ENCODE data around the gene GPR107.

Gene GPR107

DNA sequence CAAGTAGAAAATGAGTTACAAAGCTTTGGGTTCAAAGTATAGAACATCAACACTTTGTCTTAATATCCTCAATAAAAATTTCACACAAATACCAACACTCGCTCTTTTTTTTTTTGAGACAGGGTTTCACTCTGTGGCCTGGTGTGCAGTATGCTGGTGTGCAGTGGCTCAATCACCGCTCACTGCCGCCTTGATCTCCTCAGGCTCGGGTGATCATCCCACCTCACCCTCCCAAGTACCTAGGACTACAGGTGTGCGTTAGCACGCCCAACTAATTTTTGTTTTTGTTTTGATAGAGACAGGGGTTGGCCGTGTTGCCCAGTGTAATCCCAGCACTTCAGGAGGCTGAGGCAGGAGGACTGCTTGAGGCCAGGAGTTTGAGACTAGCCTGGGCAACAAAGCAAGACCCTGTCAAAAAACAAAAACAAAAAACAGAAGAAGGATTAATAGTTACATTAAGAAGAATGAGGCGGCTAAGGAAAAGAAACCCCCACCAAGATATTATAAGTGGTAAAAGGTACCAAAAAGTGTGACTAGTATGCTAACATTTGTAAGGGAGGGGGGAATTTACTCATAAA is 31.1 kb upstream of the GPR107 start:
- no peak overlapping the region for H3K4me3 ChIP-seq (ENCODE audit: low read depth, low read length)
- in situ Hi-C loops (cut with HindIII; ENCODE audit: low sequenced_read_pairs): loop anchor here (5.0 kb wide), 1 partner anchor 45 kb away; no protein-coding TSS in a partner anchor
- DNase-seq (ENCODE audit: low read depth): no peak
- TF ChIP-seq, protein P1, sequence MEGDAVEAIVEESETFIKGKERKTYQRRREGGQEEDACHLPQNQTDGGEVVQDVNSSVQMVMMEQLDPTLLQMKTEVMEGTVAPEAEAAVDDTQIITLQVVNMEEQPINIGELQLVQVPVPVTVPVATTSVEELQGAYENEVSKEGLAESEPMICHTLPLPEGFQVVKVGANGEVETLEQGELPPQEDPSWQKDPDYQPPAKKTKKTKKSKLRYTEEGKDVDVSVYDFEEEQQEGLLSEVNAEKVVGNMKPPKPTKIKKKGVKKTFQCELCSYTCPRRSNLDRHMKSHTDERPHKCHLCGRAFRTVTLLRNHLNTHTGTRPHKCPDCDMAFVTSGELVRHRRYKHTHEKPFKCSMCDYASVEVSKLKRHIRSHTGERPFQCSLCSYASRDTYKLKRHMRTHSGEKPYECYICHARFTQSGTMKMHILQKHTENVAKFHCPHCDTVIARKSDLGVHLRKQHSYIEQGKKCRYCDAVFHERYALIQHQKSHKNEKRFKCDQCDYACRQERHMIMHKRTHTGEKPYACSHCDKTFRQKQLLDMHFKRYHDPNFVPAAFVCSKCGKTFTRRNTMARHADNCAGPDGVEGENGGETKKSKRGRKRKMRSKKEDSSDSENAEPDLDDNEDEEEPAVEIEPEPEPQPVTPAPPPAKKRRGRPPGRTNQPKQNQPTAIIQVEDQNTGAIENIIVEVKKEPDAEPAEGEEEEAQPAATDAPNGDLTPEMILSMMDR (IDR thresholded peaks at IDR 0.05; ENCODE audit: low read depth, low read length, missing control alignments): no peak

DNA sequence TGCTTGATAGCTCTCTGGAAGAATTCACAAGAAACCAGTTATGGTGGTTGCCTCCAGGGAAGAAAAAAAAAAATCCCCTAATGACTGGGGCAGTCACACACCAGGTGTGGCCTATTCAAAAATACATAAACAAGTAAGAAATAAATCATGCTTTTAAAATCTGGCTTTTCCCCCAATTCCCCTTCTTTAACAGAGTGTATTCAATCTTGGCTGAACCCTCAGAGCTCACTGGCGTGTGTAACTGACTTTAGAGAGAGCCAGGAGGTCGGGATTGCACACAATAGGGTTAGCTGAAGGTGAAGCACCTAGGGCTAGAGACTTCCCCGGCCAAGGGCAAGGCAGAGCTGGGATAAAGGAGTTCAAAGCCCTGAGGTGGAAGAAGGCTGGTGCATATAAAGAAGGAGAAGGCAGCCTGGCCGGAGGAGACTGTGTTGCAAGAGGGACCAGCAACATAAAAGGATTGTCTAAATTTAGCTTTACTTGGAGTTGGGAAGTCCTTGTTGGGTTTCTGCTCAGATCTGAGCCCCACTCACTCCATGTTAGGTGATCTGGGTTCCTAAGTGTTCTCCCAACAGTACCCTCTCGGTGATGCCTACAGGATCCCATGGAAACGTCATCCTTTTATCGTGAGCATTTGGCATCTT is 30.4 kb upstream of the GPR107 start:
- H3K4me3 ChIP-seq (ENCODE audit: low read depth, low read length): no peak overlapping the region
- TF ChIP-seq, protein P1 (IDR thresholded peaks at IDR 0.05; ENCODE audit: low read depth, low read length, missing control alignments): no peak
- DNase-seq (ENCODE audit: low read depth): peak; percentile 27
- in situ Hi-C loops (cut with HindIII; ENCODE audit: low sequenced_read_pairs): loop anchor here (5.0 kb wide), 1 partner anchor 46 kb away; no protein-coding TSS in a partner anchor

DNA sequence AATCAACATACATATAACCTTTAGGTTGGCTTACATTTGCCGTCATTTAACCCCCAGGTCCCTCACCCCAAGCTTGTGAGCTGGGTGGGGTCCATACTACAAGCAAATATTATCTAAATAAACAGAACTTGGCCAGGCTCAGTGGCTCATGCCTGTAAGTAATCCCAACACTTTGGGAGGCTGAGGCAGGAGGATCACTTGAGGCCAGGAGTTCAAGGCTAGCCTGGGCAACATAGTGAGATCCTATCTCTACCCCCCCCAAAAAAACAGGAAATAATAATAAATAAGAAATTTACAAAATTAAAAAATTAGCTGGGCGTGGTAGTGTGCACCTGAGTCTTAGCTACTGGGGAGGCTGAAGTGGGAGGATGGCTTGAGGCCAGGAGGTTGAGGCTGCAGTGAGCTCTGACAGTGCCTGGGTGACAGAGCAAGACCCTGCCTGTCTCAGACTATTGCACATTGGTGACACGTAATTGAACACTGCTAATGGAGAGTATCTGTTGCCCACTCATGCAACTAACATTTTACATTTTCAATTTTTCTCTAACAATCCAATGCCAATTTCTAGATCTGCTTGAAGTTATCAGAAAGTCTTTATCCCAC is 29.6 kb upstream of the GPR107 start:
- no peak for DNase-seq (ENCODE audit: low read depth)
- TF ChIP-seq, protein P1 (IDR thresholded peaks at IDR 0.05; ENCODE audit: low read depth, low read length, missing control alignments): no peak
- H3K4me3 ChIP-seq (ENCODE audit: low read depth, low read length): no peak overlapping the region
- in situ Hi-C loops (cut with HindIII; ENCODE audit: low sequenced_read_pairs): loop anchor here (5.0 kb wide), 1 partner anchor 47 kb away; no protein-coding TSS in a partner anchor

DNA sequence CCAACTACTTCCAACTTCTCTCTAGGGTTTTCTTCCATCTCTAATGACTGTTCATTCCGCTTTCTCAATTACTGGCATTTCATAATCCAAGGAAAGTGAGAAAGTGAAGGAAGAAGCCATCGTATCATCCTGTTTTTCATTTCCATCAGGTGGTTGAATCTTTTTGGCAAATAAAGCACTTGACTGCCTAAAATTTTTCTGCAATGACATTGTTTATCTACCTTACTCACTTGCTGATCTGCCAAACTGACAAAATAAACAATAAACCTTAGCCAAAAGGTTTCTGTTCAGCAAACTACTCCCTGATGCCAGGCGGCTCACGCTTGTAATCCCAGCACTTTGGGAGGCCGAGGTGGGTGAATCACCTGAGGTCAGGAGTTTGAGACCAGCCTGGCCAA is 29.1 kb upstream of the GPR107 start:
- no peak overlapping the region for H3K4me3 ChIP-seq (ENCODE audit: low read depth, low read length)
- no peak for DNase-seq (ENCODE audit: low read depth)
- in situ Hi-C loops (cut with HindIII; ENCODE audit: low sequenced_read_pairs): loop anchor here (5.0 kb wide), 1 partner anchor 47 kb away; no protein-coding TSS in a partner anchor
- TF ChIP-seq, protein P1 (IDR thresholded peaks at IDR 0.05; ENCODE audit: low read depth, low read length, missing control alignments): no peak

DNA sequence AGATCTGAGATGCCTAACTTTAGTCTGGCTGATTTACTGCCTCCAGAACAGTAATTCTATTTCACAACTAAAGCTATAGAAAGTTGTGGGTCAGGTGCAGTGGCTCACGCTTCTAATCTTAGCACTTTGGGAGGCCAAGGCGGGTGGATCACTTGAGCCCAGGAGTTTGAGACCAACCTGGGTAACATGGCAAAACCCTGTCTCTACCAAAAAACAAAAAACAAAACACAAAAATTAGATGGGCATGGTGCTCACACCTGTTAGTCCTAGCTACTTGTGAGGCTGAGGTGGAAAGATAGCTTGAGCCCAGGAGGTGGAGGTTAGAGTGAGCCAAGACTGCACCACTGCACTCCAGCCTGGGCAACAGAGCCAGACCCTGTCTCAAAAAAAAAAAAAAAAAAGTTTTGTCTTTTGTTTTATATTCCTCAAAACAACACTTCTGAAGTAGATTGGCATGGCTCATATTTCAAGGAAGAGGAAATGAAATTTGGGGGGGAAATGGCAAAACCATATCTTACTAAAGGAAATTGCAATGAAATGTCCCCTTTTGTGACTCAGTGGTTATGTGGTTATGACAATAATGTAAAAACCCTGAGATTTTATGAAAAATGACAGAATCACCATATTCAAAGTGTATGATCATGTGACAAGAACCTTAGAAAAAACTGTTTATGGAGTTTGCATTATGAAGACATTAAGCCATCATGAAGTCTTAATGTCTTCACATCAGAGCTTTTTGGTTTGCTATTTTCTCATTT is 26.9 kb upstream of the GPR107 start:
- TF ChIP-seq, protein P1 (IDR thresholded peaks at IDR 0.05; ENCODE audit: low read depth, low read length, missing control alignments): no peak
- in situ Hi-C loops (cut with HindIII; ENCODE audit: low sequenced_read_pairs): no loop called here
- no peak for DNase-seq (ENCODE audit: low read depth)
- no peak overlapping the region for H3K4me3 ChIP-seq (ENCODE audit: low read depth, low read length)
